Activated CD8-positive, alpha-beta memory T cell treated with anti-CD3 and anti-CD28 coated beads for 36 hours (primary cell): ENCODE measurements around the gene GNAT1. TPM values are rescaled to one million over a fixed set of nuclear protein-coding genes. Genes with fewer than 3 reads are reported as not detected.

Experiments
- CTCF ChIA-PET: fragments of 350-600 bp; sonication (Branson Sonifier 250); formaldehyde crosslinking; loops from one replicate; lab custom pipeline; 2021; ENCODE audit warnings: antibody characterized with exemption; lab: Charles Lee
- POLR2A ChIA-PET: fragments of 350-600 bp; sonication (Branson Sonifier 250); formaldehyde crosslinking; loops from one replicate; lab custom pipeline; 2021; ENCODE audit warnings: antibody characterized with exemption; lab: Charles Lee
- total RNA-seq, 2 experiments: library from RNA; stranded (reverse); gene quantifications; one replicate each; pipeline ENCODE4 v1.2.3, GENCODE V29; 2021

Gene GNAT1
- total RNA-seq: not detected

GRCh38 chr3:50190936-50191660, at the start of gene GNAT1:
Gene GNAT1 (plus strand): TSS chr3:50191610. CDS start chr3:50191726, 116 bp downstream.
- CTCF ChIA-PET: interaction anchor here (1.1 to 6.9 kb wide), 7 partner anchors 19 to 86 kb away, joined by 3 to 190 read pairs (median 4); no protein-coding TSS in a partner anchor
- POLR2A ChIA-PET: interaction anchor here (1.7 kb wide), 1 partner anchor 35 kb away, joined by 4 read pairs; no protein-coding TSS in a partner anchor

- ChIA-PET POLR2A (no interaction called here), CTCF (no interaction called here)
Measured at GRCh38 chr3:50146316-50146901, 45.0 kb upstream of the GNAT1 start.

GRCh38 chr3:50147016-50147415, 44.4 kb upstream of the GNAT1 start:
- CTCF ChIA-PET: no interaction called here
- POLR2A ChIA-PET: no interaction called here

GRCh38 chr3:50147447-50147846, 44.0 kb upstream of the GNAT1 start:
- ChIA-PET POLR2A (no interaction called here), CTCF (no interaction called here)

GRCh38 chr3:50147861-50148260, 43.5 kb upstream of the GNAT1 start:
- CTCF ChIA-PET: no interaction called here
- POLR2A ChIA-PET: no interaction called here

- ChIA-PET CTCF (no interaction called here), POLR2A (interaction anchor here (0.6 kb wide), 1 partner anchor 1350 kb away, joined by 16 read pairs; the partner anchor contains the start of gene DCAF1)
Measured at GRCh38 chr3:50150404-50150750, 41.0 kb upstream of the GNAT1 start.

GRCh38 chr3:50150863-50151686, 40.3 kb upstream of the GNAT1 start:
- CTCF ChIA-PET: no interaction called here
- POLR2A ChIA-PET: interaction anchor here (0.6 kb wide), 1 partner anchor 1349 kb away, joined by 16 read pairs; the partner anchor contains the start of gene DCAF1

GRCh38 chr3:50151728-50152127, 39.7 kb upstream of the GNAT1 start:
- CTCF ChIA-PET: no interaction called here
- POLR2A ChIA-PET: no interaction called here

- POLR2A ChIA-PET: no interaction called here
- CTCF ChIA-PET: interaction anchor here (0.6 to 1.0 kb wide), 2 partner anchors 34 to 368 kb away, joined by 3 to 4 read pairs; no protein-coding TSS in a partner anchor
Measured at GRCh38 chr3:50153782-50154475, 37.5 kb upstream of the GNAT1 start.

GRCh38 chr3:50154476-50154839, 37.0 kb upstream of the GNAT1 start:
- ChIA-PET CTCF (interaction anchor here (0.6 kb wide), 1 partner anchor 368 kb away, joined by 4 read pairs; no protein-coding TSS in a partner anchor), POLR2A (no interaction called here)

- ChIA-PET CTCF (interaction anchor here (0.6 kb wide), 1 partner anchor 367 kb away, joined by 4 read pairs; no protein-coding TSS in a partner anchor), POLR2A (no interaction called here)
Measured at GRCh38 chr3:50154840-50155490, 36.4 kb upstream of the GNAT1 start, which contains the start of gene SEMA3F. Gene SEMA3F (plus strand): TSS chr3:50155324. CDS start chr3:50159623, 4,299 bp downstream.

GRCh38 chr3:50155491-50155878, 35.9 kb upstream of the GNAT1 start:
- ChIA-PET POLR2A (no interaction called here), CTCF (no interaction called here)

GRCh38 chr3:50155891-50156290, 35.5 kb upstream of the GNAT1 start:
- ChIA-PET CTCF (interaction anchor here (0.9 to 1.2 kb wide), 3 partner anchors 33 to 62 kb away, joined by 3 to 4 read pairs (median 3); no protein-coding TSS in a partner anchor), POLR2A (no interaction called here)

- ChIA-PET CTCF (interaction anchor here (0.5 to 1.2 kb wide), 4 partner anchors 32 to 125 kb away, joined by 3 to 4 read pairs (median 3); no protein-coding TSS in a partner anchor), POLR2A (interaction anchor here (0.6 kb wide), 1 partner anchor 15 kb away, joined by 12 read pairs; no protein-coding TSS in a partner anchor)
Measured at GRCh38 chr3:50156549-50157493, 34.6 kb upstream of the GNAT1 start.

GRCh38 chr3:50157827-50158529, 33.4 kb upstream of the GNAT1 start:
- CTCF ChIA-PET: interaction anchor here (0.5 to 0.6 kb wide), 2 partner anchors 123 to 465 kb away, joined by 3 to 6 read pairs; no protein-coding TSS in a partner anchor
- POLR2A ChIA-PET: no interaction called here

- ChIA-PET POLR2A (no interaction called here), CTCF (interaction anchor here (0.6 kb wide), 1 partner anchor 466 kb away, joined by 6 read pairs; no protein-coding TSS in a partner anchor)
Measured at GRCh38 chr3:50158530-50159146, 32.8 kb upstream of the GNAT1 start.
